ENCODE measurements around the gene STPG3. TPM values are rescaled to one million over a fixed set of nuclear protein-coding genes. Genes with fewer than 3 reads are reported as not detected.

STPG3 gene
- total and polyA plus RNA-seq, 8 donors: not detected

GRCh38 chr9:137214620-137215019 lies 36.5 kb upstream of the STPG3 start:
- H3K9me3 ChIP-seq: no peaks in the 10 kb centered on the region
- no peak overlapping the region for H3K4me3 ChIP-seq
- peaks cover 10 to 53% (median 30%) of the 10 kb centered on the region in 4 donors for H3K36me3 ChIP-seq
- intact Hi-C loops (cut with DNase I; ENCODE audit: low total_unique reads): no loop called here
- WGBS, 5 donors: 92 to 97% (median 96%) methylated on average over 17 to 19 of the region's 19 CpGs
- no peak for TF ChIP-seq POLR2AphosphoS5 (IDR thresholded peaks at IDR 0.05)
- TF ChIP-seq EP300 (IDR thresholded peaks at IDR 0.05): no peak
- TF ChIP-seq POLR2A (IDR thresholded peaks at IDR 0.05): no peak
- TF ChIP-seq CTCF (IDR thresholded peaks at IDR 0.05): no peak
- no peak for DNase-seq
- no peaks in the 10 kb centered on the region for H3K27me3 ChIP-seq
- no peak overlapping the region for H3K27ac ChIP-seq
- peaks cover 14 to 35% (median 32%) of the 10 kb centered on the region in 4 donors for H3K4me1 ChIP-seq

- 92 to 95% (median 94%) methylated on average over 18 to 22 of the region's 22 CpGs for WGBS, 5 donors
- Histone ChIP-seq H3K4me3 (no peak overlapping the region), H3K4me1 (peaks cover 14 to 41% (median 39%) of the 10 kb centered on the region in 4 donors), H3K27me3 (no peaks in the 10 kb centered on the region), H3K9me3 (no peaks in the 10 kb centered on the region), H3K27ac (no peak overlapping the region), H3K36me3 (peaks cover 10 to 45% (median 22%) of the 10 kb centered on the region in 4 donors)
- no peak for DNase-seq
- TF ChIP-seq POLR2A (IDR thresholded peaks at IDR 0.05) (no peak), POLR2AphosphoS5 (IDR thresholded peaks at IDR 0.05) (no peak), EP300 (IDR thresholded peaks at IDR 0.05) (no peak), CTCF (IDR thresholded peaks at IDR 0.05) (no peak)
- intact Hi-C loops (cut with DNase I; ENCODE audit: low total_unique reads): no loop called here
Measured at GRCh38 chr9:137215196-137215986, 35.7 kb upstream of the STPG3 start.

GRCh38 chr9:137216188-137216965 lies 34.7 kb upstream of the STPG3 start:
- Histone ChIP-seq H3K9me3 (no peaks in the 10 kb centered on the region), H3K4me3 (peak overlapping the region in 1 of 4 donors; percentile 45), H3K4me1 (peaks cover 19 to 51% (median 48%) of the 10 kb centered on the region in 4 donors), H3K27me3 (peaks cover 0 to 5% (median 0%) of the 10 kb centered on the region in 3 donors), H3K36me3 (peaks cover 10 to 42% (median 19%) of the 10 kb centered on the region in 4 donors), H3K27ac (peak overlapping the region; percentile 87 to 91 (median 89))
- no peak for DNase-seq
- WGBS, 5 donors: 88 to 95% (median 93%) methylated on average over 18 to 30 of the region's 30 CpGs
- intact Hi-C loops (cut with DNase I; ENCODE audit: low total_unique reads): no loop called here
- no peak for TF ChIP-seq POLR2A (IDR thresholded peaks at IDR 0.05)
- TF ChIP-seq EP300 (IDR thresholded peaks at IDR 0.05): no peak
- no peak for TF ChIP-seq CTCF (IDR thresholded peaks at IDR 0.05)
- no peak for TF ChIP-seq POLR2AphosphoS5 (IDR thresholded peaks at IDR 0.05)

Measured in stomach (tissue), 9 donors.